GM12864 (cell line): ENCODE measurements around the gene CTNNA2.

Source experiments
- DNase-seq: peaks from one replicate; pipeline ENCODE4 v3.0.0-alpha.2; 2011; ENCODE audit warnings: low read depth
- H3K4me3 ChIP-seq: 2 replicates; pipeline ENCODE4 v1.5.1; 2011; ENCODE audit warnings: mild to moderate bottlenecking, low read depth, low read length, control low read depth
- TF ChIP-seq, protein P1 (sequence below): IDR thresholded peaks from 2 replicates; pipeline ENCODE4 v1.5.1; 2011; ENCODE audit warnings: low read depth, mild to moderate bottlenecking, moderate library complexity, low read length, control low read depth, inconsistent platforms; ENCODE audit errors: missing control alignments

Gene CTNNA2

GRCh38 chr2:80166483-80167171 is 653.8 kb downstream of the CTNNA2 start:
- no peak overlapping the region for H3K4me3 ChIP-seq
- DNase-seq: no peak
- TF ChIP-seq, protein P1, sequence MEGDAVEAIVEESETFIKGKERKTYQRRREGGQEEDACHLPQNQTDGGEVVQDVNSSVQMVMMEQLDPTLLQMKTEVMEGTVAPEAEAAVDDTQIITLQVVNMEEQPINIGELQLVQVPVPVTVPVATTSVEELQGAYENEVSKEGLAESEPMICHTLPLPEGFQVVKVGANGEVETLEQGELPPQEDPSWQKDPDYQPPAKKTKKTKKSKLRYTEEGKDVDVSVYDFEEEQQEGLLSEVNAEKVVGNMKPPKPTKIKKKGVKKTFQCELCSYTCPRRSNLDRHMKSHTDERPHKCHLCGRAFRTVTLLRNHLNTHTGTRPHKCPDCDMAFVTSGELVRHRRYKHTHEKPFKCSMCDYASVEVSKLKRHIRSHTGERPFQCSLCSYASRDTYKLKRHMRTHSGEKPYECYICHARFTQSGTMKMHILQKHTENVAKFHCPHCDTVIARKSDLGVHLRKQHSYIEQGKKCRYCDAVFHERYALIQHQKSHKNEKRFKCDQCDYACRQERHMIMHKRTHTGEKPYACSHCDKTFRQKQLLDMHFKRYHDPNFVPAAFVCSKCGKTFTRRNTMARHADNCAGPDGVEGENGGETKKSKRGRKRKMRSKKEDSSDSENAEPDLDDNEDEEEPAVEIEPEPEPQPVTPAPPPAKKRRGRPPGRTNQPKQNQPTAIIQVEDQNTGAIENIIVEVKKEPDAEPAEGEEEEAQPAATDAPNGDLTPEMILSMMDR: no peak

DNA sequence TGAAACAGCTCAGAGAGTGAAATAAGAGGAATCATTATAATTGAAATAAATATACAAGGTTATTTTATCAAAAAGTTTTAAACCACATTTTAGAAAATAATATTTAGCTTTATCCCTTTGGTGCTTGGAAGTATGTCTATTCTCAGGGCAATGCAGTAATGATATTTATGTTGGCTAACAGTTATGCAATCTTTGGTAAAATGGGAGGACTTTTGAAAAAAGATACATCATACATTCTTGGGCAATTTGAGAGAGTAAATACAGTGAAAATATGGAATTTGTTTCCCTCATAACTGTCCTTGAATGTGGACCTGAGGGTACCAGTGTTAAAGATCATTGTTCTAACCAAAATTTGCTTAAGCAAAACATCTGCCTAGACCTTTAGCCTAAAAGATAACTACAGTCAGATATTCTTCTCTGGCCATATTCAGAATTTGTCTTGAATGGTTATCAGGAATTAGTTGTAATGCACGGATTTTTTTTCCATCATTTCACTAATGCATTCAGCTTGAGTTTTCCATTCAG is 654.5 kb downstream of the CTNNA2 start:
- TF ChIP-seq, protein P1: no peak
- no peak overlapping the region for H3K4me3 ChIP-seq
- no peak for DNase-seq

- DNase-seq: no peak
- no peak overlapping the region for H3K4me3 ChIP-seq
- TF ChIP-seq, protein P1: no peak
These were observed 655.2 kb downstream of the CTNNA2 start for GRCh38 chr2:80168037-80168436.

- TF ChIP-seq, protein P1: no peak
- no peak overlapping the region for H3K4me3 ChIP-seq
- no peak for DNase-seq
These were observed 656.0 kb downstream of the CTNNA2 start for GRCh38 chr2:80168801-80169200.

GRCh38 chr2:80169811-80170594 is 657.2 kb downstream of the CTNNA2 start:
- H3K4me3 ChIP-seq: no peak overlapping the region
- no peak for DNase-seq
- TF ChIP-seq, protein P1: no peak

GRCh38 chr2:80185091-80185490 is 672.2 kb downstream of the CTNNA2 start:
- no peak for DNase-seq
- H3K4me3 ChIP-seq: no peak overlapping the region
- TF ChIP-seq, protein P1: no peak
